HEK293 (cell line): ENCODE data around the gene TEDC2.
A peak's percentile ranks its signal among the peaks of the same experiment; 100 is the strongest.

Experiments
- CTCF ChIP-seq: fragments of 450-650 bp; formaldehyde crosslinking; IDR thresholded peaks from 2 replicates; pipeline ENCODE4 v1.5.1; 2016; ENCODE audit warnings: missing biosample characterization, missing genetic modification characterization
- SCRT2 ChIP-seq: fragments of 450-650 bp; formaldehyde crosslinking; IDR thresholded peaks from 2 replicates; pipeline ENCODE4 v1.5.1; 2016; ENCODE audit warnings: missing biosample characterization, missing genetic modification characterization
- YY1 ChIP-seq: fragments of 450-650 bp; formaldehyde crosslinking; IDR thresholded peaks from 2 replicates; pipeline ENCODE4 v1.5.1; 2018; ENCODE audit warnings: missing biosample characterization, missing genetic modification characterization
- YY2 ChIP-seq: fragments of 450-650 bp; formaldehyde crosslinking; IDR thresholded peaks from 2 replicates; pipeline ENCODE4 v1.5.1; 2016; ENCODE audit warnings: missing biosample characterization, missing genetic modification characterization
- ZNF426 ChIP-seq: fragments of 450-650 bp; formaldehyde crosslinking; IDR thresholded peaks from 2 replicates; pipeline ENCODE4 v1.5.1; 2017; ENCODE audit warnings: missing biosample characterization, missing genetic modification characterization, mild to moderate bottlenecking, inconsistent platforms, moderate library complexity
- ZNF76 ChIP-seq: fragments of 450-650 bp; formaldehyde crosslinking; IDR thresholded peaks from 2 replicates; pipeline ENCODE4; 2016; ENCODE audit warnings: low read depth, missing biosample characterization, missing genetic modification characterization, borderline replicate concordance

DNA sequence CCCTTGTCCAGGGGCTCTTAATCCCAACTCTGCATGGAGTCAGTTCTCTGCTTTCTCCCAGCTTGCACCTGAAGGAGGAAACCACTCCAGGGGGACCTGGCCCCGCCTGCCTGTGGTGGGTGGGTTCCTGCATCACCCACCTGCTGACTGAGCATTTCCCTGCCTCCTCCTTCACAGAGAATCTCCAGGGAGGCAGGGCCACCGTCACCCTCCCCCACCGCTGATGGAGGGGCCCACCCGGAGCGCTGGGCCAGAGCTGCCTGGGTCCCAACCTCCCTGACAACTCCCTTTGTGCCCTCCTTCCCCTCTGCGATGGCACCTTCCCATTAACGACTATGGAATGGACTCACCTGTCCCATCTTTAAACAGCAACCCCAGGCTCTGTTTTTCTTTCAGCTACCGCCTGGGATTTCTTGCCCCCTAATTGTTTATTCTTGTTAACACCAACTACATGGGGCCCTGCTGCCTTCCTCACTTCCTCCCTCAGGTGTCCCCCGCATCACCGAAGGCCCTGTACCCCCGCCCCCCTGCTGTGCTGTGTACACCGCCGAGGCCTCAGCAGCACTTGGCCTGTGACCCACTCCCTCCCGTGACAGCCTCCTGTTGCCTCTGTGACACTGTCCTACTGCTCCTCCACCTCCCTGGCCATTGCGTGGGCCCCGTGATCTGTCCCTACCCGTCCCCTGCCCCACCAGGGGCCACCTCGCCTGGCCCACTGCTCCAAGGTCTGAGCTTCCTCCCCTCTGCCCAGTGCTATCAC, 842 bp upstream of the TEDC2 start:
- TF ChIP-seq ZNF426 (tag by site-specific recombination): no peak
- peak; percentile 92 for TF ChIP-seq SCRT2 (tag by site-specific recombination)
- TF ChIP-seq YY1 (tag by site-specific recombination): no peak
- no peak for TF ChIP-seq YY2
- no peak for TF ChIP-seq CTCF
- no peak for TF ChIP-seq ZNF76
